Measurements from ENCODE around the gene FLT1.

GRCh38 chr13:28536371-28536770, 41.4 kb upstream of the FLT1 start:
- TF ChIP-seq CTCF (conservative IDR thresholded peaks at IDR 0.05 in 1 of 2, IDR thresholded peaks at IDR 0.05 in 1 of 2; ENCODE audit: extremely low read depth in 1 of 2, insufficient read depth in 1 of 2, low read depth in 1 of 2, low read length in 2 of 2): no peak
- no peak for TF ChIP-seq EZH2 (IDR thresholded peaks at IDR 0.05; ENCODE audit: borderline replicate concordance, low read length)

Measured in mammary epithelial cell (primary cell).